Measurements from ENCODE around the gene ZBED6. TPM values are rescaled to one million over a fixed set of nuclear protein-coding genes. Genes with fewer than 3 reads are reported as not detected.

The ZBED6 gene
- total RNA-seq, 1 donor from 2014 or later = 19.9 TPM

GRCh38 chr1:203794764-203795440 lies 521 bp upstream of the ZBED6 start:
- peak overlapping the region; percentile 98 for H3K27ac ChIP-seq
- H3K4me1 ChIP-seq = peaks cover 40% of the 10 kb centered on the region
- no peaks in the 10 kb centered on the region for H3K36me3 ChIP-seq
- DNase-seq (ENCODE audit: extremely low spot score in 2 of 2) = no peak
- no peaks in the 10 kb centered on the region for H3K9me3 ChIP-seq
- intact Hi-C loops (cut with DNase I) = no loop called here
- TF ChIP-seq CTCF (IDR thresholded peaks at IDR 0.05) (no peak), POLR2AphosphoS5 (IDR thresholded peaks at IDR 0.05; ENCODE audit: insufficient read depth in 1 of 2, low read depth in 1 of 2) (no peak), POLR2A (IDR thresholded peaks at IDR 0.05) (no peak)
- peak overlapping the region; percentile 71 to 73 for H3K4me3 ChIP-seq
- no peaks in the 10 kb centered on the region for H3K27me3 ChIP-seq

GRCh38 chr1:203796236-203796605 lies 798 bp downstream of the ZBED6 start:
- peak; percentile 37 to 89 for DNase-seq (ENCODE audit: extremely low spot score in 2 of 2)
- H3K4me1 ChIP-seq = peaks cover 53% of the 10 kb centered on the region
- no peak for TF ChIP-seq POLR2A (IDR thresholded peaks at IDR 0.05)
- TF ChIP-seq CTCF (IDR thresholded peaks at IDR 0.05) = no peak
- TF ChIP-seq POLR2AphosphoS5 (IDR thresholded peaks at IDR 0.05; ENCODE audit: insufficient read depth in 1 of 2, low read depth in 1 of 2) = no peak
- no peaks in the 10 kb centered on the region for H3K9me3 ChIP-seq
- H3K27ac ChIP-seq = peak overlapping the region; percentile 98
- H3K4me3 ChIP-seq = peak overlapping the region; percentile 71 to 73
- H3K27me3 ChIP-seq = no peaks in the 10 kb centered on the region
- H3K36me3 ChIP-seq = no peaks in the 10 kb centered on the region
- intact Hi-C loops (cut with DNase I) = no loop called here

DNA sequence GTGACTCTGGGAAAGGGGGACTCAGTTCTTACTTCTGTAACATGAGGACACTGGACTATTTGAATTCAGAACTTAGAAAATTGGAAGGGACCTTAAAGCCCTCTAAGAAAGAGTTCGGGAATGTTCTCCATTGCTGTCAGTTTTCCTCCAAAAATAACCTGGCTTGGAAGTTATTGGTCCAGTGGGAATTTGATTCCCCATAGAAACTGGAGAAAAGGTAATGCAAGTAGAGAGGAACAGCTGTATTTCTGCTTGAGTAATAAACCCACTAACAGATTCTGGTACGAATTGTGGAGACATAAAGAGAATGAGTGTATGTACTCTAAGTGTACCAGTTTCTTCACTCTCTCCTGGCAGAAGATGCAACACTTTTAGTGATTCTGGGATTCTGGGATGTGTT lies 1.8 kb downstream of the ZBED6 start:
- DNase-seq (ENCODE audit: extremely low spot score in 2 of 2) = no peak
- no peaks in the 10 kb centered on the region for H3K27me3 ChIP-seq
- H3K4me1 ChIP-seq = peaks cover 61% of the 10 kb centered on the region
- H3K27ac ChIP-seq = peak overlapping the region; percentile 98
- intact Hi-C loops (cut with DNase I) = no loop called here
- H3K4me3 ChIP-seq = peak overlapping the region; percentile 71 to 73
- H3K9me3 ChIP-seq = no peaks in the 10 kb centered on the region
- TF ChIP-seq POLR2AphosphoS5 (IDR thresholded peaks at IDR 0.05; ENCODE audit: insufficient read depth in 1 of 2, low read depth in 1 of 2) (no peak), CTCF (IDR thresholded peaks at IDR 0.05) (no peak), POLR2A (IDR thresholded peaks at IDR 0.05) (no peak)
- H3K36me3 ChIP-seq = no peaks in the 10 kb centered on the region

- H3K4me3 ChIP-seq = no peak overlapping the region
- peaks cover 64% of the 10 kb centered on the region for H3K4me1 ChIP-seq
- H3K27me3 ChIP-seq = no peaks in the 10 kb centered on the region
- H3K36me3 ChIP-seq = no peaks in the 10 kb centered on the region
- TF ChIP-seq POLR2A (IDR thresholded peaks at IDR 0.05) (no peak), POLR2AphosphoS5 (IDR thresholded peaks at IDR 0.05; ENCODE audit: insufficient read depth in 1 of 2, low read depth in 1 of 2) (no peak), CTCF (IDR thresholded peaks at IDR 0.05) (no peak)
- intact Hi-C loops (cut with DNase I) = no loop called here
- H3K27ac ChIP-seq = no peak overlapping the region
- no peaks in the 10 kb centered on the region for H3K9me3 ChIP-seq
- no peak for DNase-seq (ENCODE audit: extremely low spot score in 2 of 2)
Observed at GRCh38 chr1:203797948-203798655, 2.7 kb downstream of the ZBED6 start.

DNA sequence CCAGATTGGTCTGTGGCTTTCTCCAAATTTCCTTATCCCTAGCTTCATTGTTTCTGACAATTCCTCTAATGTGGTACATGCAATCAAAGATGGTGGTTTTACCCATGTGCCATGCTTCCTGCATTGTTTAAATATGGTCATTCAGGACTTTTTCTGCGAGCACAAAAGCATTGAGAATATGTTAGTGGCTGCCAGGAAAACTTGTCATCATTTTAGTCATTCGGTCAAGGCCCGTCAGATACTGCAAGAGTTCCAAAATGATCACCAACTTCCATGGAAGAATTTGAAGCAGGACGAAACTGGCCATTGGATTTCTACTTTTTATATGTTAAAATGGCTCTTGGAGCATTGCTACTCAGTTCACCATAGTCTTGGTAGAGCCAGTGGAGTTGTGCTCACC lies 3.7 kb downstream of the ZBED6 start:
- Histone ChIP-seq H3K9me3 (no peaks in the 10 kb centered on the region), H3K4me1 (peaks cover 73% of the 10 kb centered on the region), H3K4me3 (no peak overlapping the region), H3K27me3 (no peaks in the 10 kb centered on the region), H3K27ac (no peak overlapping the region), H3K36me3 (no peaks in the 10 kb centered on the region)
- TF ChIP-seq CTCF (IDR thresholded peaks at IDR 0.05) (no peak), POLR2AphosphoS5 (IDR thresholded peaks at IDR 0.05; ENCODE audit: insufficient read depth in 1 of 2, low read depth in 1 of 2) (no peak), POLR2A (IDR thresholded peaks at IDR 0.05) (no peak)
- DNase-seq (ENCODE audit: extremely low spot score in 2 of 2) = no peak
- intact Hi-C loops (cut with DNase I) = no loop called here

All from vagina (tissue), 2 donors.